ENCODE results near the gene COX7A1.

GRCh38 chr19:36115453-36116343, 36.5 kb downstream of the COX7A1 start, which contains the start of gene TBCB:
- TF ChIP-seq REST (IDR thresholded peaks at IDR 0.05; ENCODE audit: insufficient read depth in 1 of 2, low read depth in 2 of 2, low read length in 2 of 2) (no peak), POLR2AphosphoS5 (IDR thresholded peaks at IDR 0.05; ENCODE audit: low read depth, low read length) (no peak)
